SK-N-SH (cell line): ENCODE data around the gene LRRK2.

Experiments
- EP300 ChIP-seq, 2 experiments: IDR thresholded peaks; 2 replicates each; pipeline versions ENCODE4 v1.4.0 to v1.6.1; 2012; ENCODE audit warnings: borderline replicate concordance in 1 of 2, low read depth in 1 of 2, low read length in 1 of 2
- GABPA ChIP-seq: IDR thresholded peaks from 2 replicates; pipeline ENCODE4 v1.4.0; 2012; ENCODE audit warnings: low read depth, mild to moderate bottlenecking
- JUND ChIP-seq: IDR thresholded peaks from 2 replicates; pipeline ENCODE4 v1.4.0; 2012
- POLR2AphosphoS5 ChIP-seq: IDR thresholded peaks from 2 replicates; pipeline ENCODE4 v1.6.1; 2012; ENCODE audit warnings: low read depth, low read length
- RFX5 ChIP-seq: IDR thresholded peaks from 2 replicates; pipeline ENCODE4 v1.6.1; 2012; ENCODE audit warnings: mild to moderate bottlenecking, improper control_type of control experiment, low read length
- RXRA ChIP-seq: IDR thresholded peaks from 2 replicates; pipeline ENCODE4 v1.4.0; 2012; ENCODE audit warnings: low read depth, mild to moderate bottlenecking, borderline replicate concordance
- TCF12 ChIP-seq: IDR thresholded peaks from 2 replicates; pipeline ENCODE4 v1.4.0; 2012
- TF ChIP-seq, protein P1 (sequence below): fragments of 200-600 bp; sonication (generic); IDR thresholded peaks from 2 replicates; pipeline ENCODE4 v1.6.1; 2017; ENCODE audit warnings: antibody characterized with exemption, mild to moderate bottlenecking, moderate library complexity
- TF ChIP-seq, protein P2 (sequence below): IDR thresholded peaks from 2 replicates; pipeline ENCODE4 v1.6.1; 2012; ENCODE audit warnings: mild to moderate bottlenecking, low read depth, low read length, moderate library complexity

GRCh38 chr12:40331886-40332285, 107.1 kb downstream of the LRRK2 start:
- TF ChIP-seq GABPA (no peak), TCF12 (no peak), JUND (no peak), POLR2AphosphoS5 (no peak), EP300 (IDR thresholded peaks at IDR 0.05; ENCODE audit: borderline replicate concordance in 1 of 2, low read depth in 1 of 2, low read length in 1 of 2) (no peak), RFX5 (no peak), RXRA (no peak)
- TF ChIP-seq, protein P1, sequence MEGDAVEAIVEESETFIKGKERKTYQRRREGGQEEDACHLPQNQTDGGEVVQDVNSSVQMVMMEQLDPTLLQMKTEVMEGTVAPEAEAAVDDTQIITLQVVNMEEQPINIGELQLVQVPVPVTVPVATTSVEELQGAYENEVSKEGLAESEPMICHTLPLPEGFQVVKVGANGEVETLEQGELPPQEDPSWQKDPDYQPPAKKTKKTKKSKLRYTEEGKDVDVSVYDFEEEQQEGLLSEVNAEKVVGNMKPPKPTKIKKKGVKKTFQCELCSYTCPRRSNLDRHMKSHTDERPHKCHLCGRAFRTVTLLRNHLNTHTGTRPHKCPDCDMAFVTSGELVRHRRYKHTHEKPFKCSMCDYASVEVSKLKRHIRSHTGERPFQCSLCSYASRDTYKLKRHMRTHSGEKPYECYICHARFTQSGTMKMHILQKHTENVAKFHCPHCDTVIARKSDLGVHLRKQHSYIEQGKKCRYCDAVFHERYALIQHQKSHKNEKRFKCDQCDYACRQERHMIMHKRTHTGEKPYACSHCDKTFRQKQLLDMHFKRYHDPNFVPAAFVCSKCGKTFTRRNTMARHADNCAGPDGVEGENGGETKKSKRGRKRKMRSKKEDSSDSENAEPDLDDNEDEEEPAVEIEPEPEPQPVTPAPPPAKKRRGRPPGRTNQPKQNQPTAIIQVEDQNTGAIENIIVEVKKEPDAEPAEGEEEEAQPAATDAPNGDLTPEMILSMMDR: no peak
- TF ChIP-seq, protein P2, sequence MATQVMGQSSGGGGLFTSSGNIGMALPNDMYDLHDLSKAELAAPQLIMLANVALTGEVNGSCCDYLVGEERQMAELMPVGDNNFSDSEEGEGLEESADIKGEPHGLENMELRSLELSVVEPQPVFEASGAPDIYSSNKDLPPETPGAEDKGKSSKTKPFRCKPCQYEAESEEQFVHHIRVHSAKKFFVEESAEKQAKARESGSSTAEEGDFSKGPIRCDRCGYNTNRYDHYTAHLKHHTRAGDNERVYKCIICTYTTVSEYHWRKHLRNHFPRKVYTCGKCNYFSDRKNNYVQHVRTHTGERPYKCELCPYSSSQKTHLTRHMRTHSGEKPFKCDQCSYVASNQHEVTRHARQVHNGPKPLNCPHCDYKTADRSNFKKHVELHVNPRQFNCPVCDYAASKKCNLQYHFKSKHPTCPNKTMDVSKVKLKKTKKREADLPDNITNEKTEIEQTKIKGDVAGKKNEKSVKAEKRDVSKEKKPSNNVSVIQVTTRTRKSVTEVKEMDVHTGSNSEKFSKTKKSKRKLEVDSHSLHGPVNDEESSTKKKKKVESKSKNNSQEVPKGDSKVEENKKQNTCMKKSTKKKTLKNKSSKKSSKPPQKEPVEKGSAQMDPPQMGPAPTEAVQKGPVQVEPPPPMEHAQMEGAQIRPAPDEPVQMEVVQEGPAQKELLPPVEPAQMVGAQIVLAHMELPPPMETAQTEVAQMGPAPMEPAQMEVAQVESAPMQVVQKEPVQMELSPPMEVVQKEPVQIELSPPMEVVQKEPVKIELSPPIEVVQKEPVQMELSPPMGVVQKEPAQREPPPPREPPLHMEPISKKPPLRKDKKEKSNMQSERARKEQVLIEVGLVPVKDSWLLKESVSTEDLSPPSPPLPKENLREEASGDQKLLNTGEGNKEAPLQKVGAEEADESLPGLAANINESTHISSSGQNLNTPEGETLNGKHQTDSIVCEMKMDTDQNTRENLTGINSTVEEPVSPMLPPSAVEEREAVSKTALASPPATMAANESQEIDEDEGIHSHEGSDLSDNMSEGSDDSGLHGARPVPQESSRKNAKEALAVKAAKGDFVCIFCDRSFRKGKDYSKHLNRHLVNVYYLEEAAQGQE: no peak
